Endodermal cell (in vitro differentiated cells): ENCODE data around the gene RAP2B. TPM values are rescaled to one million over a fixed set of nuclear protein-coding genes. Genes with fewer than 3 reads are reported as not detected.

Experiments
- DNase-seq: peaks from one replicate; pipeline ENCODE4 v3.0.0-alpha.2; 2017
- H3K27ac ChIP-seq: 2 replicates; pipeline ENCODE4 v1.5.1; 2013; ENCODE audit warnings: mild to moderate bottlenecking, low read depth, low read length, moderate library complexity
- H3K27me3 ChIP-seq: 2 replicates; pipeline ENCODE4 v1.6.1; 2013; ENCODE audit warnings: mild to moderate bottlenecking, low read length, moderate library complexity; ENCODE audit not compliant: insufficient read depth, control insufficient read depth, poor library complexity, severe bottlenecking
- H3K36me3 ChIP-seq: 2 replicates; pipeline ENCODE4 v1.7.0; 2013; ENCODE audit warnings: mild to moderate bottlenecking, low read length, moderate library complexity; ENCODE audit not compliant: control insufficient read depth, insufficient read depth
- H3K4me1 ChIP-seq: one replicate; pipeline ENCODE4 v1.7.0; 2013; ENCODE audit warnings: low read length; ENCODE audit not compliant: control insufficient read depth, insufficient read depth
- H3K4me3 ChIP-seq: 2 replicates; pipeline ENCODE4 v1.5.1; 2013; ENCODE audit warnings: mild to moderate bottlenecking, low read length, moderate library complexity
- H3K9ac ChIP-seq: 2 replicates; pipeline ENCODE4 v1.6.1; 2013; ENCODE audit warnings: mild to moderate bottlenecking, low read length, moderate library complexity; ENCODE audit not compliant: poor library complexity, severe bottlenecking; ENCODE audit errors: extremely low read depth
- H3K9me3 ChIP-seq: 2 replicates; pipeline ENCODE4 v1.6.1; 2013; ENCODE audit warnings: mild to moderate bottlenecking, low read length, moderate library complexity; ENCODE audit not compliant: control insufficient read depth
- H3K27ac Mint-ChIP-seq: 2 replicates; pipeline ENCODE4 v1.8.0; 2020; ENCODE audit warnings: mixed read lengths
- H3K27me3 Mint-ChIP-seq: 2 replicates; pipeline ENCODE4 v1.8.0; 2021; ENCODE audit warnings: mild to moderate bottlenecking, mixed read lengths; ENCODE audit not compliant: insufficient read depth
- H3K36me3 Mint-ChIP-seq: 2 replicates; pipeline ENCODE4 v1.8.0; 2020; ENCODE audit warnings: low read depth, mixed read lengths
- H3K4me1 Mint-ChIP-seq: 2 replicates; pipeline ENCODE4 v1.8.0; 2020; ENCODE audit warnings: mixed read lengths
- H3K4me3 Mint-ChIP-seq: 2 replicates; pipeline ENCODE4 v1.8.0; 2020; ENCODE audit warnings: mild to moderate bottlenecking, moderate library complexity, mixed read lengths
- H3K9me3 Mint-ChIP-seq: 2 replicates; pipeline ENCODE4 v1.8.0; 2020; ENCODE audit warnings: mild to moderate bottlenecking, mixed read lengths
- WGBS, 2 experiments: methylation state at CpG; one replicate each; pipeline versions ENCODE4 v1.1.5 to v1.1.7; 2013; ENCODE audit warnings: missing lambda C conversion rate in 2 of 2, mixed read lengths in 1 of 2; ENCODE audit not compliant: insufficient coverage in 1 of 2, insufficient read length in 1 of 2; 5-methylcytosine and 5-hydroxymethylcytosine counted together
- total RNA-seq, 2 donors: library from RNA; stranded (reverse); fragmentation: NEBNext Ultra II Directional in 1 of 2; extraction: Animal tissue kit (Norgen Biotek cat#: 25700) in 1 of 2; gene quantifications; 2 replicates in 1 of 2; 3 replicates in 1 of 2; pipeline ENCODE4 v1.2.1, GENCODE V29; 2021
- TF ChIP-seq, protein P1 (sequence below): fragments of 200-600 bp; sonication (generic); conservative IDR thresholded peaks from 2 replicates; pipeline ENCODE4 v1.5.0; 2021; ENCODE audit warnings: antibody characterized with exemption, mild to moderate bottlenecking

The RAP2B gene
- total RNA-seq, 2 donors from 2014 or later, result 24.7 to 27.3 TPM

- Histone ChIP-seq H3K4me1 (no peaks in the 10 kb centered on the region), H3K4me3 (no peak overlapping the region), H3K36me3 (no peaks in the 10 kb centered on the region), H3K9me3 (no peaks in the 10 kb centered on the region), H3K27ac (no peak overlapping the region), H3K27me3 (no peaks in the 10 kb centered on the region), H3K9ac (no peak overlapping the region)
- H3K9me3 Mint-ChIP-seq, result peaks cover 2% of the 10 kb centered on the region
- no peaks in the 10 kb centered on the region for H3K36me3 Mint-ChIP-seq
- no peaks in the 10 kb centered on the region for H3K27me3 Mint-ChIP-seq
- TF ChIP-seq, protein P1, sequence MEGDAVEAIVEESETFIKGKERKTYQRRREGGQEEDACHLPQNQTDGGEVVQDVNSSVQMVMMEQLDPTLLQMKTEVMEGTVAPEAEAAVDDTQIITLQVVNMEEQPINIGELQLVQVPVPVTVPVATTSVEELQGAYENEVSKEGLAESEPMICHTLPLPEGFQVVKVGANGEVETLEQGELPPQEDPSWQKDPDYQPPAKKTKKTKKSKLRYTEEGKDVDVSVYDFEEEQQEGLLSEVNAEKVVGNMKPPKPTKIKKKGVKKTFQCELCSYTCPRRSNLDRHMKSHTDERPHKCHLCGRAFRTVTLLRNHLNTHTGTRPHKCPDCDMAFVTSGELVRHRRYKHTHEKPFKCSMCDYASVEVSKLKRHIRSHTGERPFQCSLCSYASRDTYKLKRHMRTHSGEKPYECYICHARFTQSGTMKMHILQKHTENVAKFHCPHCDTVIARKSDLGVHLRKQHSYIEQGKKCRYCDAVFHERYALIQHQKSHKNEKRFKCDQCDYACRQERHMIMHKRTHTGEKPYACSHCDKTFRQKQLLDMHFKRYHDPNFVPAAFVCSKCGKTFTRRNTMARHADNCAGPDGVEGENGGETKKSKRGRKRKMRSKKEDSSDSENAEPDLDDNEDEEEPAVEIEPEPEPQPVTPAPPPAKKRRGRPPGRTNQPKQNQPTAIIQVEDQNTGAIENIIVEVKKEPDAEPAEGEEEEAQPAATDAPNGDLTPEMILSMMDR, result no peak
- no peak overlapping the region for H3K27ac Mint-ChIP-seq
- H3K4me1 Mint-ChIP-seq, result no peaks in the 10 kb centered on the region
- no peak for DNase-seq
- WGBS, 2 experiments, result 100% methylated on average over 1 of the region's 1 CpG; no CpG with 5 or more reads in 1 of the 2 experiments
- no peak overlapping the region for H3K4me3 Mint-ChIP-seq
Measured at GRCh38 chr3:153144779-153145178, 17.2 kb upstream of the RAP2B start.

- Histone ChIP-seq H3K9me3 (no peaks in the 10 kb centered on the region), H3K27ac (no peak overlapping the region), H3K36me3 (no peaks in the 10 kb centered on the region), H3K27me3 (no peaks in the 10 kb centered on the region), H3K4me3 (no peak overlapping the region), H3K4me1 (no peaks in the 10 kb centered on the region), H3K9ac (no peak overlapping the region)
- Mint-ChIP-seq H3K4me3 (no peak overlapping the region), H3K27ac (no peak overlapping the region), H3K4me1 (no peaks in the 10 kb centered on the region), H3K9me3 (peaks cover 2% of the 10 kb centered on the region), H3K36me3 (no peaks in the 10 kb centered on the region), H3K27me3 (no peaks in the 10 kb centered on the region)
- TF ChIP-seq, protein P1, result no peak
- no peak for DNase-seq
Measured at GRCh38 chr3:153145454-153145853, 16.6 kb upstream of the RAP2B start.

GRCh38 chr3:153146191-153147053 lies 15.6 kb upstream of the RAP2B start:
- peaks cover 2% of the 10 kb centered on the region for H3K9me3 Mint-ChIP-seq
- Histone ChIP-seq H3K36me3 (no peaks in the 10 kb centered on the region), H3K4me1 (no peaks in the 10 kb centered on the region), H3K27ac (no peak overlapping the region), H3K9ac (no peak overlapping the region), H3K4me3 (no peak overlapping the region), H3K27me3 (no peaks in the 10 kb centered on the region), H3K9me3 (no peaks in the 10 kb centered on the region)
- H3K27me3 Mint-ChIP-seq, result no peaks in the 10 kb centered on the region
- 76 to 94% methylated on average over 2 to 6 of the region's 6 CpGs for WGBS, 2 experiments
- DNase-seq, result no peak
- no peaks in the 10 kb centered on the region for H3K36me3 Mint-ChIP-seq
- no peak overlapping the region for H3K4me3 Mint-ChIP-seq
- TF ChIP-seq, protein P1, result no peak
- no peaks in the 10 kb centered on the region for H3K4me1 Mint-ChIP-seq
- no peak overlapping the region for H3K27ac Mint-ChIP-seq
